H1 (cell line): ENCODE data around the gene ATG5. TPM values are rescaled to one million over a fixed set of nuclear protein-coding genes. Genes with fewer than 3 reads are reported as not detected.
A peak's percentile ranks its signal among the peaks of the same experiment; 100 is the strongest.

ENCODE experiments used
- CTCF ChIA-PET: fragments of 300-600 bp; sonication (Branson Sonifier 250); formaldehyde crosslinking; loops from one replicate; lab custom pipeline; 2021; ENCODE audit not compliant: partially characterized antibody; lab: Charles Lee
- POLR2A ChIA-PET: fragments of 300-600 bp; sonication (Branson Sonifier 250); formaldehyde crosslinking; loops from one replicate; lab custom pipeline; 2021; ENCODE audit warnings: inconsistent platforms; ENCODE audit not compliant: partially characterized antibody; lab: Charles Lee
- DNase-seq, 2 experiments: peaks; one replicate each; pipeline versions ENCODE4 v3.0.0 to v3.0.0-alpha.2; 2010 to 2022; ENCODE audit warnings: low spot score in 2 of 2, low read depth in 1 of 2, mixed read lengths in 1 of 2
- FAIRE-seq: peaks from 2 replicates; lab custom pipeline; 2011; peaks lifted over from hg19 to GRCh38; lab: Jason Lieb, UNC
- H2AFZ ChIP-seq: 2 replicates; pipeline ENCODE4 v1.8.1; 2012; ENCODE audit warnings: low read length, inconsistent platforms
- H2AK5ac ChIP-seq: 2 replicates; pipeline ENCODE4 v1.6.1; 2013; ENCODE audit warnings: low read depth, low read length
- H2BK120ac ChIP-seq: replicated peaks from 2 replicates; pipeline ENCODE3; 2013; ENCODE audit warnings: low read depth, low read length, inconsistent platforms
- H2BK12ac ChIP-seq: 2 replicates; pipeline ENCODE4 v1.6.1; 2013; ENCODE audit warnings: low read depth, low read length
- H2BK15ac ChIP-seq: 2 replicates; pipeline ENCODE4 v1.6.1; 2013; ENCODE audit warnings: low read length
- H2BK20ac ChIP-seq: 2 replicates; pipeline ENCODE4 v1.6.1; 2013; ENCODE audit warnings: low read length
- H2BK5ac ChIP-seq: 2 replicates; pipeline ENCODE4 v1.6.1; 2013; ENCODE audit warnings: low read depth, low read length
- H3K14ac ChIP-seq: 2 replicates; pipeline ENCODE4 v1.6.1; 2013; ENCODE audit warnings: inconsistent platforms; ENCODE audit not compliant: insufficient read length
- H3K18ac ChIP-seq: 2 replicates; pipeline ENCODE4 v1.6.1; 2013; ENCODE audit warnings: low read length; ENCODE audit errors: extremely low read depth
- H3K23ac ChIP-seq: 2 replicates; pipeline ENCODE4 v1.6.1; 2013; ENCODE audit warnings: inconsistent platforms; ENCODE audit not compliant: insufficient read length
- H3K23me2 ChIP-seq: 2 replicates; pipeline ENCODE4 v1.6.1; 2013; ENCODE audit warnings: low read depth, low read length
- H3K27ac ChIP-seq: 2 replicates; pipeline ENCODE4 v1.6.1; 2011; ENCODE audit warnings: low read depth, low read length, inconsistent platforms
- H3K27me3 ChIP-seq, 4 experiments: replicated peaks in 1 of 4; 1 replicate in 1 of 4; 2 replicates in 3 of 4; pipeline versions ENCODE4 v1.6.1 to v1.8.1; 2011 to 2013; ENCODE audit warnings: low read length in 3 of 4, mild to moderate bottlenecking in 3 of 4, inconsistent platforms in 2 of 4, mixed read lengths in 2 of 4, moderate library complexity in 1 of 4; ENCODE audit not compliant: control insufficient read depth in 3 of 4, insufficient read depth in 3 of 4; ENCODE audit errors: extremely low read depth in 1 of 4
- H3K36me3 ChIP-seq, 4 experiments: 2 replicates each; pipeline versions ENCODE4 v1.6.1 to v1.8.1; 2011 to 2013; ENCODE audit warnings: mild to moderate bottlenecking in 4 of 4, low read length in 3 of 4, moderate library complexity in 2 of 4, control low read depth in 1 of 4, inconsistent platforms in 1 of 4; ENCODE audit not compliant: insufficient read depth in 4 of 4, control insufficient read depth in 2 of 4
- H3K4ac ChIP-seq: replicated peaks from 2 replicates; pipeline ENCODE3; 2013; ENCODE audit warnings: low read length, low read depth, mixed read lengths, inconsistent platforms; ENCODE audit not compliant: insufficient read length
- H3K4me1 ChIP-seq, 4 experiments: replicated peaks in 1 of 4; 1 replicate in 1 of 4; 2 replicates in 3 of 4; pipeline versions ENCODE4 v1.6.1 to v1.8.1; 2011 to 2013; ENCODE audit warnings: low read length in 3 of 4, inconsistent platforms in 2 of 4, mixed read lengths in 1 of 4; ENCODE audit not compliant: insufficient read depth in 4 of 4, control insufficient read depth in 3 of 4
- H3K4me2 ChIP-seq, 2 experiments: 2 replicates each; pipeline versions ENCODE4 v1.6.1 to v1.8.1; 2011 to 2013; ENCODE audit warnings: low read depth in 2 of 2, low read length in 2 of 2, control low read depth in 1 of 2, inconsistent platforms in 1 of 2, mild to moderate bottlenecking in 1 of 2; ENCODE audit not compliant: insufficient read depth in 1 of 2
- H3K4me3 ChIP-seq, 4 experiments: fragments of 200-600, 300-600 bp in 1 of 4; sonication (generic), shearing (Covaris generic), sonication (Bioruptor Twin) in 1 of 4; 2 replicates each; pipeline versions ENCODE4 v1.5.1 to v1.8.1; 2011 to 2016; ENCODE audit warnings: low read length in 4 of 4, low read depth in 3 of 4, control low read depth in 2 of 4, inconsistent platforms in 2 of 4, mild to moderate bottlenecking in 2 of 4, mixed read lengths in 1 of 4, moderate library complexity in 1 of 4; ENCODE audit not compliant: insufficient read depth in 2 of 4; ENCODE audit errors: extremely low read depth in 1 of 4
- H3K56ac ChIP-seq: replicated peaks from 2 replicates; pipeline ENCODE3; 2013; ENCODE audit warnings: low read depth, mild to moderate bottlenecking, mixed read lengths, low read length, inconsistent platforms; ENCODE audit not compliant: insufficient read length
- H3K79me1 ChIP-seq: 2 replicates; pipeline ENCODE4 v1.6.1; 2013; ENCODE audit warnings: low read depth, low read length, control low read depth
- H3K79me2 ChIP-seq, 2 experiments: 2 replicates each; pipeline versions ENCODE4 v1.6.1 to v1.8.1; 2012 to 2013; ENCODE audit warnings: low read length in 2 of 2, mild to moderate bottlenecking in 2 of 2, inconsistent platforms in 1 of 2; ENCODE audit not compliant: insufficient read depth in 2 of 2, control insufficient read depth in 1 of 2
- H3K9ac ChIP-seq, 4 experiments: replicated peaks in 1 of 4; 1 replicate in 1 of 4; 2 replicates in 3 of 4; pipeline versions ENCODE4 v1.6.1 to v1.8.1; 2011 to 2013; ENCODE audit warnings: low read depth in 3 of 4, low read length in 3 of 4, control low read depth in 2 of 4, mild to moderate bottlenecking in 2 of 4, moderate library complexity in 2 of 4, inconsistent platforms in 1 of 4; ENCODE audit errors: extremely low read depth in 1 of 4
- H3K9me3 ChIP-seq, 2 experiments: 2 replicates each; pipeline versions ENCODE4 v1.6.1 to v1.8.1; 2012 to 2013; ENCODE audit warnings: mild to moderate bottlenecking in 2 of 2, moderate library complexity in 2 of 2, control low read depth in 1 of 2, inconsistent platforms in 1 of 2, low read depth in 1 of 2, low read length in 1 of 2, mixed read lengths in 1 of 2; ENCODE audit not compliant: insufficient read depth in 2 of 2
- H4K20me1 ChIP-seq, 2 experiments: replicated peaks in 1 of 2; 2 replicates each; pipeline versions ENCODE3 to v1.8.1; 2011 to 2013; ENCODE audit warnings: inconsistent platforms in 2 of 2, low read length in 2 of 2, mild to moderate bottlenecking in 1 of 2; ENCODE audit not compliant: insufficient read depth in 2 of 2, control insufficient read depth in 1 of 2
- H4K5ac ChIP-seq: 2 replicates; pipeline ENCODE4 v1.6.1; 2013; ENCODE audit warnings: low read length, low read depth, mixed read lengths, inconsistent platforms; ENCODE audit not compliant: insufficient read length
- H4K8ac ChIP-seq: 2 replicates; pipeline ENCODE4 v1.8.0; 2013; ENCODE audit warnings: mild to moderate bottlenecking, moderate library complexity, low read length, inconsistent platforms; ENCODE audit not compliant: insufficient read depth; ENCODE audit errors: extremely low read depth
- H4K91ac ChIP-seq: replicated peaks from 2 replicates; pipeline ENCODE3; 2013; ENCODE audit warnings: low read length, mixed read lengths, inconsistent platforms; ENCODE audit not compliant: insufficient read length
- HDAC6 ChIP-seq: IDR thresholded peaks from one replicate; pipeline ENCODE4 v1.7.1; 2012; ENCODE audit warnings: low read depth, mild to moderate bottlenecking, inconsistent platforms, low read length, moderate library complexity
- NANOG ChIP-seq: IDR thresholded peaks from 2 replicates; pipeline ENCODE4 v1.6.1; 2011; ENCODE audit warnings: low read length, low read depth, mild to moderate bottlenecking, inconsistent platforms; ENCODE audit not compliant: insufficient read depth, poor library complexity, severe bottlenecking
- NRF1 ChIP-seq: IDR thresholded peaks from 2 replicates; pipeline ENCODE4 v1.6.1; 2011; ENCODE audit warnings: mild to moderate bottlenecking, low read depth, low read length, improper control_type of control experiment
- RAD21 ChIP-seq, 2 experiments: IDR thresholded peaks in 1 of 2; conservative IDR thresholded peaks in 1 of 2; 2 replicates each; pipeline ENCODE4 v1.6.1; 2011; ENCODE audit warnings: low read depth in 2 of 2, low read length in 2 of 2, improper control_type of control experiment in 1 of 2, inconsistent platforms in 1 of 2, mild to moderate bottlenecking in 1 of 2, moderate library complexity in 1 of 2
- SIN3A ChIP-seq, 2 experiments: IDR thresholded peaks in 1 of 2; conservative IDR thresholded peaks in 1 of 2; 2 replicates each; pipeline ENCODE4 v1.6.1; 2011 to 2012; ENCODE audit warnings: low read length in 2 of 2, improper control_type of control experiment in 1 of 2, low read depth in 1 of 2, mild to moderate bottlenecking in 1 of 2
- TAF7 ChIP-seq: optimal IDR thresholded peaks from 2 replicates; pipeline ENCODE3; 2011; ENCODE audit warnings: low read depth, mild to moderate bottlenecking, inconsistent platforms, low read length, moderate library complexity, borderline replicate concordance
- WGBS, 2 experiments: shearing (Covaris generic) in 1 of 2; methylation state at CpG; one replicate each; pipeline versions ENCODE4 v1.1.6 to v1.1.7; 2013 to 2015; ENCODE audit warnings: low lambda C conversion rate in 2 of 2, mixed read lengths in 2 of 2, inconsistent platforms in 1 of 2, low coverage in 1 of 2, missing lambda C conversion rate in 1 of 2; ENCODE audit not compliant: insufficient replicate concordance in 2 of 2, insufficient coverage in 1 of 2, insufficient read length in 1 of 2; ENCODE audit errors: extremely low coverage in 1 of 2, missing lambda C conversion rate in 1 of 2; 5-methylcytosine and 5-hydroxymethylcytosine counted together
- polyA plus RNA-seq, 7 experiments: library from polyadenylated mRNA; depleted of rRNA in 3 of 7; stranded (reverse) in 5 of 7; unstranded in 2 of 7; fragments of >200 nt in 5 of 7; fragments of 200-250 nt in 2 of 7; gene quantifications; 1 replicate in 5 of 7; 2 replicates in 1 of 7; 4 replicates in 1 of 7; pipeline versions ENCODE4 v1.2.1 to v1.2.3, GENCODE V29; 2011 to 2013; ENCODE audit warnings: missing spikeins in 2 of 7, mixed read lengths in 2 of 7
- total RNA-seq: library from RNA; stranded (reverse); fragmentation: NEBNext Ultra II Directional; extraction: Animal tissue kit (Norgen Biotek cat#: 25700); gene quantifications from 2 replicates; pipeline ENCODE4 v1.2.1, GENCODE V29; 2021
- TF ChIP-seq, protein P1 (sequence below), 3 experiments: IDR thresholded peaks; 1 replicate in 2 of 3; 2 replicates in 1 of 3; pipeline versions ENCODE4 v1.5.1 to v1.6.1; 2011; ENCODE audit warnings: low read length in 3 of 3, mild to moderate bottlenecking in 3 of 3, inconsistent platforms in 2 of 3, low read depth in 1 of 3, moderate library complexity in 1 of 3; ENCODE audit not compliant: insufficient read depth in 1 of 3; ENCODE audit errors: control extremely low read depth in 1 of 3

The ATG5 gene
- total and polyA plus RNA-seq, 2 of the 8 experiments (the other 6 are each of a cell fraction or from before 2014, with no cell fraction given), result 18.2 to 39.0 TPM

DNA sequence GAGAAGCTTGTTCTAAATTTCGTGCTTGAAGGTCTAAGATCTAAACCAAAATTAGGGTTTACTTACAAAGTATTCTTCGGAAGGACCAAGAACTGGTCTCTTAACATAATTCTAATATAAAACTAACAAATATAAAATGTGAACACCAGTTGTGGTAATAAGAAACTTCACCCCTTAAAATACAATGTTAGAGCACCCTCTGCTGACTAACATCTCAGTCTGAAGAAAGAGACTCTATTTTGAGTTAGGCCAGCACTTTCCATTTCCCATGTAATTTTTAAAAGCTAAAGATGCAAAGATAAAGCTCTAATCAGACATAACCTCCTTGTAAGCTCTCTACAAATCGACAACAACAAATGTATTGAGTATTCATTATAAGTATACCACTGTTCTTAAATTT is 24.6 kb downstream of the ATG5 start:
- TF ChIP-seq RAD21 (IDR thresholded peaks at IDR 0.05 in 1 of 2, conservative IDR thresholded peaks at IDR 0.05 in 1 of 2; ENCODE audit: low read depth in 2 of 2, low read length in 2 of 2) (peak; percentile 57), TAF7 (no peak), HDAC6 (no peak), SIN3A (conservative IDR thresholded peaks at IDR 0.05 in 1 of 2, IDR thresholded peaks at IDR 0.05 in 1 of 2; ENCODE audit: low read depth in 1 of 2, low read length in 2 of 2) (no peak), NANOG (no peak), NRF1 (no peak)
- TF ChIP-seq, protein P1, sequence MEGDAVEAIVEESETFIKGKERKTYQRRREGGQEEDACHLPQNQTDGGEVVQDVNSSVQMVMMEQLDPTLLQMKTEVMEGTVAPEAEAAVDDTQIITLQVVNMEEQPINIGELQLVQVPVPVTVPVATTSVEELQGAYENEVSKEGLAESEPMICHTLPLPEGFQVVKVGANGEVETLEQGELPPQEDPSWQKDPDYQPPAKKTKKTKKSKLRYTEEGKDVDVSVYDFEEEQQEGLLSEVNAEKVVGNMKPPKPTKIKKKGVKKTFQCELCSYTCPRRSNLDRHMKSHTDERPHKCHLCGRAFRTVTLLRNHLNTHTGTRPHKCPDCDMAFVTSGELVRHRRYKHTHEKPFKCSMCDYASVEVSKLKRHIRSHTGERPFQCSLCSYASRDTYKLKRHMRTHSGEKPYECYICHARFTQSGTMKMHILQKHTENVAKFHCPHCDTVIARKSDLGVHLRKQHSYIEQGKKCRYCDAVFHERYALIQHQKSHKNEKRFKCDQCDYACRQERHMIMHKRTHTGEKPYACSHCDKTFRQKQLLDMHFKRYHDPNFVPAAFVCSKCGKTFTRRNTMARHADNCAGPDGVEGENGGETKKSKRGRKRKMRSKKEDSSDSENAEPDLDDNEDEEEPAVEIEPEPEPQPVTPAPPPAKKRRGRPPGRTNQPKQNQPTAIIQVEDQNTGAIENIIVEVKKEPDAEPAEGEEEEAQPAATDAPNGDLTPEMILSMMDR (IDR thresholded peaks at IDR 0.05; ENCODE audit: control extremely low read depth in 1 of 3, insufficient read depth in 1 of 3, low read depth in 1 of 3, low read length in 3 of 3), result peak in 2 of 3 experiments; percentile 18 to 34; a peak in 2 of 4 replicates
- Histone ChIP-seq H3K23ac (no peak overlapping the region), H4K20me1 (peaks cover 3 to 4% of the 10 kb centered on the region in 2 experiments), H2BK120ac (no peak overlapping the region), H3K18ac (no peak overlapping the region), H3K4ac (no peak overlapping the region), H2BK5ac (no peak overlapping the region), H3K9me3 (no peaks in the 10 kb centered on the region), H2BK12ac (no peak overlapping the region), H3K9ac (no peak overlapping the region), H3K4me2 (no peak overlapping the region), H2AFZ (no peak overlapping the region), H3K56ac (no peak overlapping the region), H4K8ac (no peak overlapping the region), H3K79me1 (no peaks in the 10 kb centered on the region), H2BK20ac (no peak overlapping the region), H3K23me2 (no peaks in the 10 kb centered on the region; the same call in 1 of the 2 replicates), H3K4me1 (no peaks in the 10 kb centered on the region), H3K79me2 (peaks cover 0 to 74% of the 10 kb centered on the region in 2 experiments; a peak in 3 of 4 replicates), H2BK15ac (no peak overlapping the region), H2AK5ac (no peak overlapping the region), H3K4me3 (no peak overlapping the region), H3K14ac (no peak overlapping the region), H3K27me3 (no peaks in the 10 kb centered on the region), H4K91ac (no peak overlapping the region), H4K5ac (no peak overlapping the region), H3K36me3 (no peaks in the 10 kb centered on the region), H3K27ac (no peak overlapping the region)
- FAIRE-seq, result no peak
- DNase-seq, result no peak
- CTCF ChIA-PET, result interaction anchor here (0.6 to 1.9 kb wide), 16 partner anchors 9 to 870 kb away, joined by 3 to 6 read pairs (median 3); no protein-coding TSS in a partner anchor
- 72% methylated on average over 3 of the region's 3 CpGs; no CpG with 5 or more reads in 1 of the 2 experiments for WGBS, 2 experiments
- POLR2A ChIA-PET, result no interaction called here
